ENCODE measurements around the gene CTNS.

The CTNS gene

GRCh38 chr17:3621146-3621720 is 15.3 kb upstream of the CTNS start:
- DNase-seq: peak in 1 of 10 donors; percentile 36
- intact Hi-C loops (cut with DNase I): no loop called here

DNA sequence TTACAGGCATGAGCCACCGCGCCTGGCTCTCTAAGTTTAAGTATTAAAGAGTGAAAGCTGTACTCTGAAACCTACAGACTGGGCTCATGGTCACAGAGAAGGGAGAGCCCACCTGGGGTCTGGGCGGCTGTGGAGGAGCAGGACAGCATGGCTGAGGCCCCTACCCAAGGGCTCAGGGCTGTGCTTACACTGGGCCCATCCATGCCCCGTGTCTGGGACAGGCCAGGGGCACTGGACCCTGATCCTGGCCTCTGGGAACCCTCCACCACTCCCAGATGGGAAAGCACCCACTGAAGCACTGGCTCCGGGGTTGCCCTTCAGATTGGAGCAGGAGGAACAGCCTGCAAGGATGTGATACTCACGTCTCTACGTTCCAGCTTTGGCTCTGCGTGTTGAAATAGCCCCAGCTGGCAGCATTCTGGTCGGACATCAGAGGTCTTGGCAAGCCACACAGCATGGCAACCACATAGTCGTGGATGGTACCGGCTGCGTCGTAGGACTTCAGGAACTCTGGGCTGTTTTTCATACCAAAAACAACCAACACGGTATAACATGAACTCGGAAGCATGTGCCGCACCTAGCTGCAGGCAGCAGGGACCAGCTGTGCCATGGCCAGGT is 13.5 kb upstream of the CTNS start:
- DNase-seq: peak in 1 of 10 donors; percentile 31
- intact Hi-C loops (cut with DNase I): no loop called here

DNA sequence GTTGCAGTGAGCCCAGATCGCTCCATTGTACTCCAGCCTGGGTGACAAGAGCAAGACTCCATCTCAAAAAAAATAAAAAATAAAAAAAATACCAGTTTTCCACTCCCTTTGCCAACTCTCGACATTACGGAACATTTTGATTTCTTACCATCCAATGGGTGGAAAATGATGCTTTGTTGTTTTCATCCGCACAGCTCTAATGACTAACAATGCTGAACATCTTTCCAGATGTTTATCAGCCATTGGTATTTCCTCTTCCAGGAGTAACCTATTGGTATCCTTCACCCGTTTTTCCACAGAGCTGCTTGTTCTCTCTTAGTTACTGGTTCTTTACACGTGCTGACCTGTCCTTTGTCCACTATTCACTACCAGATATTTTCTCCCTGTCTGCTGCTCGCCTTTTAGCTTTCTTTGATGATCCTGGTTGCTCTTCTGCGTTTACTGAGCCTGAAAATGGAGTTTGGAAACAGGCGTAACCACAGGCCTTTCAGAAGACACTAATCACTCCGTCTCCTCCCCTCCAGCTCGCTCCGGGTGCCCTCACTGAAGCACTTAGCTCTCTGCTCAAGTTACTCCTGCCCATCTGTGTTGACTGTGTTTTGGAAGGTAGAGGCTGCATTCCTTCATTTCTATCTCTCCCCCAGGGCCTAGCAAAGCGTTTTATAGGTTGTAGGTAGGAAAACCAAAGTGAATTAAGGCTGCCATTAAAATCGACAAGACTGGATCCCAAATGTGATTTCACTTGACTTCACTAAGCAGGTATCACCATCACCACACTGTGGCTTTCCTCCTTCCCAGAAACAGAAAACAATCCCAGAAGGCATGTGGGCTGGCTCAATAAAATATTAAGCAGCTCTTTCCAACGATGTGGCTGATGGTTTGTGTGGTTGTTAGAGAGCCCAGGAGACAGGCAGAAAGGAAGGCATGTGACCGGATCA is 9.5 kb upstream of the CTNS start:
- DNase-seq: peak in 1 of 10 donors; percentile 3
- intact Hi-C loops (cut with DNase I): no loop called here

GRCh38 chr17:3627769-3628167 is 8.8 kb upstream of the CTNS start:
- peak in 1 of 10 donors; percentile 70 for DNase-seq
- intact Hi-C loops (cut with DNase I): no loop called here

GRCh38 chr17:3630781-3631180 is 5.8 kb upstream of the CTNS start:
- intact Hi-C loops (cut with DNase I): no loop called here
- DNase-seq: peak in 1 of 10 donors; percentile 26

DNA sequence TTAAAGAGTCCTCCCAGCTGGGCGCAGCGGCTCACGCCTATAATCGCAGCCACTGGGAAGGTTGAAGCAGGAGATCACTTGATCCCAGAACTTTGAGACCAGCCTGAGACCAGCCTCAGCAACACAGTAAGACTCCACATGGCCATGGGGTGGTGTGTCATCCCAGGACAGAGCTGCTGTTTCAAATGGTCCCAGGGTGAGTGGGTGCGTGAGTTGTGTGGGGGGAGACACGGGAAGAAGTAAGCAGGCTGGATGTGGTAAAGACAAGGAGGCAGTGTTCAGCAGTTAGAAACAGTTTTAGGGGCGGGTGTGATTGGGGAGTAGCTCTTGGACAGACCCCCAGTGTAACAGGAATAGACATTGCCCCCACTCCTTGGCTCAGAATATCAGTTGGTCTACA is 4.3 kb upstream of the CTNS start:
- intact Hi-C loops (cut with DNase I): no loop called here

GRCh38 chr17:3635474-3636153 is 946 bp upstream of the CTNS start:
- peak in 1 of 10 donors; percentile 59 for DNase-seq
- intact Hi-C loops (cut with DNase I): loop anchor here (1.0 to 5.0 kb wide), 2 partner anchors 33 to 588 kb away; partner anchors contain the start of genes EMC6 and TAX1BP3

More for the DNA sequence above, 4.3 kb upstream of the CTNS start:
- peak in 1 of 10 donors; percentile 25 for DNase-seq

GRCh38 chr17:3636908-3637373 is 381 bp downstream of the CTNS start:
- no peak for DNase-seq
- intact Hi-C loops (cut with DNase I): loop anchor here (1.0 to 5.0 kb wide), 2 partner anchors 31 to 590 kb away; partner anchors contain the start of genes EMC6 and TAX1BP3

- intact Hi-C loops (cut with DNase I): loop anchor here (5.0 kb wide), 1 partner anchor 593 kb away; no protein-coding TSS in a partner anchor
- peak in 2 of 10 donors; percentile 22 to 34 for DNase-seq
These were observed 3.5 kb downstream of the CTNS start for GRCh38 chr17:3639981-3640596.

DNA sequence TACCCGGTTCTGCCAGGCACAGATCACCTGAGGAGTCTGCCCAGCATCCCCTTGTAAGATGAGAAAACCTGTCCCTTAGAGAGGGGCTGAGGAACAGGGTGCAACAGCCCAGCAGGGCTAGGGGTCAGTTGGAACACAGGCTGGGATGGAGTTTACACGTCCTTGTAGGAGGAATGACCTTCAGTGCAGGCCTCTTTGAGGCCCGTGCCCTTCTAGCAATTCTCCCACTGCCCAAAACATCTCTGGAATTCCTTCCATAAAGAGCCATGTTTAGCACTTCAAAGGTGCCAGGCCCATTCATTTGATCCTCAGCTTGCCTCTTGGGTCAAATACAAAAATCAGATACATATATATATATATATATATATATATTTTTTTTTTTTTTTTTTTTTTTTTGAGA is 4.5 kb downstream of the CTNS start:
- intact Hi-C loops (cut with DNase I): no loop called here

GRCh38 chr17:3641717-3642486 is 5.3 kb downstream of the CTNS start:
- peak in 1 of 10 donors; percentile 9 for DNase-seq

More for the DNA sequence above, 4.5 kb downstream of the CTNS start:
- DNase-seq: peak in 2 of 10 donors; percentile 7 to 19

GRCh38 chr17:3643889-3644349 is 7.4 kb downstream of the CTNS start:
- intact Hi-C loops (cut with DNase I): no loop called here

More at GRCh38 chr17:3641717-3642486, 5.3 kb downstream of the CTNS start:
- intact Hi-C loops (cut with DNase I): no loop called here

GRCh38 chr17:3645310-3645709 is 8.8 kb downstream of the CTNS start:
- intact Hi-C loops (cut with DNase I): loop anchor here (5.0 kb wide), 1 partner anchor 108 kb away; no protein-coding TSS in a partner anchor
- DNase-seq: no peak

More at GRCh38 chr17:3643889-3644349, 7.4 kb downstream of the CTNS start:
- DNase-seq: peak in 1 of 10 donors; percentile 7

GRCh38 chr17:3647251-3647650 is 10.7 kb downstream of the CTNS start:
- no peak for DNase-seq
- intact Hi-C loops (cut with DNase I): loop anchor here (5.0 kb wide), 1 partner anchor 110 kb away; no protein-coding TSS in a partner anchor

DNA sequence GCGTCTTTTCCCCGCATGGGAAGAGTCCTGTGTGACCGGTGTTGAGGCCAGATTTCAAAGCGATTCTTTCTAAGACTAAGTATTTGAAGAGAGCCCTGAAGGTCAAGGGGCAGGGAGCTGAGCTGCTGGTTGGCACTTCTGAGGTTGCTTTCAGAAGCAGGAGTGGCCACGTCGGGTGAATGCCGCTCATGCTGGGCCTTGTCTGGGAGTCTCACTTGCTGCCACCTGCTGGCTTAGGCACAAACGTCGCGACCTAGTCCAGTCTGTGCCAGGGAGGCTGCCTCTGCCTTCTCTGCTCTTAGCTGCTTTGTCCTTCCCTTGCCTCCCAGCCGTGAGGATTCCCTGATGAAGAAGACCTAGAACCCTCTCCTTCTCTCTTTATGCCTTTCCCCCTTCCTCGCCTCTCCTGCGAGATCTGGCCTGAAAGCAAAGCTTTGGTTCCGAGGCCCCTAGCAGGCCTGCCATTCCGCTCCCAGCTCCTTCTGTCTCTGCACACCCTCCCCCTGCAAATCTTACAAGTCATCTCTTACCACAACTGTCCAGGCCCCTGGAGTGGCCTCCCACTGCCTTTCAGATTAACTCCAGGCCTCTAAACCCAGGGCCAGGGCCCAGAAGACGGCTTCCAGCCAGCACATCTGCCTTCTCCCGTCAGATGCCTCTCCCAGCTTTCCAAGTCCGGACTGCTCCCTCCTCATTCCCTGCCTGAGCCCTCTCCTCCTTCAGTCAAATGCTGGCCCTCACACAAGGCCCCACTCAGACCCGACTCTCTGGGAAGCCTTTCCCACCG is 11.4 kb downstream of the CTNS start:
- peak; percentile 56 to 96 (median 78) for DNase-seq
- intact Hi-C loops (cut with DNase I): loop anchor here (5.0 kb wide), 1 partner anchor 111 kb away; no protein-coding TSS in a partner anchor

DNA sequence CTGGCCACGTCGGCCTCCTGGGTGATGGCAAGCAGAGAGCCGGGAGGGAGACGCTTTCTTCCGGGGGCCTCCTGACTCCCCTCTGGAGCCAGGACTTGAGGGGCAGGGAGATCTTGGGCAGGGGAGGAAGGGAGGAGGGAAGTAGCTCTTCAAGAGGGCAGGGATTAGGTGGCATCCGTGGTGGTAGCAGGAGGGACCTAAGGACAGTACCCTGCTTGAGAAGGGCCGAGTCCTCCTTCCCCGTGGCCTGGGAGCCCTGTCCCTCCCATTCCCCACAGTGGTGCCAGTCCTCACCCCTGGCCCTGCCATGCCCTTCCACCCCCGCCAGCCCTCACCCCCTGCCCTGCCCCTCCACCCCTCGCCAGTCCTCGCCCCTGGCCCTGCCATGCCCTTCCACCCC is 19.2 kb downstream of the CTNS start:
- no peak for DNase-seq
- intact Hi-C loops (cut with DNase I): no loop called here

DNA sequence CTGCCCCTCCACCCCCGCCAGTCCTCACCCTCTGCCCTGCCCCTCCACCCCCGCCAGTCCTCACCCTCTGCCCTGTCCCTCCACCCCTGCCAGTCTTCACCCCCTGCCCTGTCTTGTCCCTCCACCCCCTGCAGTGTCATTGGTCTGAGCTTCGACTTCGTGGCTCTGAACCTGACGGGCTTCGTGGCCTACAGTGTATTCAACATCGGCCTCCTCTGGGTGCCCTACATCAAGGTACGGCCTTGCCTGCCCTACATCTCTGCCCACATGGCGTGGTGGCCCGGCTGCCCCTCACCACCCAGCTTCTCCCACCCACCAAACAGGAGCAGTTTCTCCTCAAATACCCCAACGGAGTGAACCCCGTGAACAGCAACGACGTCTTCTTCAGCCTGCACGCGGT is 19.8 kb downstream of the CTNS start:
- no peak for DNase-seq
- intact Hi-C loops (cut with DNase I): no loop called here
